Esophagus mucosa (tissue), 1 donor: ENCODE results near the gene CARMIL3. TPM values are rescaled to one million over a fixed set of nuclear protein-coding genes. Genes with fewer than 3 reads are reported as not detected.
"Not testable (repeated sequence)": the region's sequence is repeated elsewhere in the genome, so short reads cannot be mapped to it uniquely, and the experiment has no call there.

Experiments
- ATAC-seq: fragments of 200-7000 bp; cut with Tn5 transposase; one replicate; pipeline ENCODE4 v1.9.1; 2020
- total RNA-seq: library from RNA; stranded (reverse); gene quantifications from one replicate; pipeline ENCODE4 v1.2.4, GENCODE V29; 2023
- donor health status: DM: yes; HTN: yes; CAD: no.

The CARMIL3 gene
- total RNA-seq, 1 donor from 2014 or later: 0.48 TPM

DNA sequence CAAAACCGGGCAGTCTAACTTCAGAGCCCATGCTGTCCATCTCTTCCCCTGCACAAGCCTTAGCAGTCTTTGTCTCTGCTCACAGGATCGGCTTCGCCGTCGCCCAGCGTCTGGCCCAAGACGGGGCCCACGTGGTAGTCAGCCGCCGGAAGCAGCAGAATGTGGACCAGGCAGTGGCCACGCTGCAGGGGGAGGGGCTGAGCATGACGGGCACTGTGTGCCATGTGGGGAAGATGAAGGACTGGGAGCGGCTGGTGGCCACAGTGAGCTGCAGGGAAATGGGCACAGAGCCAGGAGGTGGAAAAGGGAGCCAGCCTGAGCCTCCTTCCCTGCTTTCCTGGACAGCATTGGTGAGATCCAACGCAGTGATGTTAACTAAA is 14.2 kb upstream of the CARMIL3 start:
- no peak for ATAC-seq

DNA sequence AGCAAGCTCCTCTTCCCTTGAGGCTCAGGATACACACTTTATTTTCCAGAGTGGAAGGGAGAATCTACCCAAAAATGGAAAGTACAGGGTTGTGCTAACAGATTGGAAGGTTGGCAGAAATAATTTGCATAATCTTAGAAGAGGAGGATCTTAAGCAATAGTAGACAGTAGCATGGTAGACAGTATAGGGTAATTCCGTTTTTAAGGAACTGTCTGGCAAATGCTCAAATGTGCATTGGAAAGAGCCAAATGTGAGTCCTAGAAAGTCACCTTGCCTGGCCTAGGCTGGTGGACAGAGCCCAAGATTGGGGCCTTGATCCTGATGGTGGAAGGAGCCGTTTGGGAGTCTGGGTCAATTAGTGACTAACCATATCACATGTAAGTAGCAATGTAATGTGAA is 13.1 kb upstream of the CARMIL3 start:
- no peak for ATAC-seq

DNA sequence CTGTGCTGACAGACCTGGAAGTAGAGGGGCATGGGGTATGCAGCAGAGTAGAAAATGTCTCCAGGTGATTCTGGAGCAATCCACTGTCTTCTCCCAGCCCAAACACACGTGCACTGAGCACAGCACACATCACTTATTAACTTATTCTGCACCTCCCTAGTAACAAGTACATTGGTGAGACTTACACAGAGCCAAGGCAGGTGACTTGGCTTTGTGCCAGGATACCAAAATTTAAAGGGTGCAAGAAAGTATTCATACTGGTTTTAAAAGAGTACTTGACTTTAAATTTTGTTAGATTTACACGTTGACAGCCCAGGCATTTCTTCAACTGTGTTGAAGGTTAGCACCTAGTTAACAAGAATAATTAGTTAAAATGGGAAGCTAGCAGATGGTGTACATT is 11.1 kb upstream of the CARMIL3 start:
- no peak for ATAC-seq

DNA sequence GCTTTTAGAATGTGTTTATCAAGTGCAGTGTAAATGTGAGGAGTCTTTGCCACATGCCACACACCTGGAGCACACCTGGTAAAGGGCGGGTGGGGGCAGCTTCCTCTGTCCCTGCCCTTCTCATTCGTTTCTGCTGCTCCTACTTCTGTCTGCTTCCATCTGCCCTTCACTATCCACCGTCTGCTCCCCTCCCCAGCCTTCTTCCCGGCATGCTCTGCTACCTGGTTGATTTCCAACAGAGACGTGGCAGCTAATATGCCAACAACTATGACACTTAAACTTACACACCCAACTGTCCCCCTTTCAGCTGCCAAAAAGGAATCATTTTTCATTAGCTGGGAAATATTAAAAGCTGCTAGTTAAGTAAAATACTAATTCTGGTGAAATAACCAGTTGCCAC is 9.1 kb upstream of the CARMIL3 start:
- no peak for ATAC-seq

DNA sequence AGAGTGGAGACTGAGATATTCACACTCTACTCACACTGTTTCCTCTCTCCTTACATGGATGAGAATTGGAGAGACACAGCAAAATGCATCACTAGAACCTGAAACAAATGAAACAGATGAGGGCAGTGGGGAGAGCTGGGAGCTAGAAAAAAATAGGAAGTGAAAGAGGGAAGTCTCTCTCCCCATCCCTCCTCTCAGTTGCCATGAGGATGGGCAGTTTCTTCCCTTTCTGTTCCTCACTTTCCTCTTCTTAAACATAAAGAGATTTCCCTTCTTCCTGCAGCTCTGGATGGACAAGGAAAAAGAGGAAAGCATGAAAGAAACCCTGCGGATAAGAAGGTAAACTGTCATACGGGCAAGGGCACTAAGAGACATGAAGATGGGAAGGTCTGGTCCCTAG is 2.8 kb upstream of the CARMIL3 start:
- ATAC-seq: not testable (repeated sequence)

DNA sequence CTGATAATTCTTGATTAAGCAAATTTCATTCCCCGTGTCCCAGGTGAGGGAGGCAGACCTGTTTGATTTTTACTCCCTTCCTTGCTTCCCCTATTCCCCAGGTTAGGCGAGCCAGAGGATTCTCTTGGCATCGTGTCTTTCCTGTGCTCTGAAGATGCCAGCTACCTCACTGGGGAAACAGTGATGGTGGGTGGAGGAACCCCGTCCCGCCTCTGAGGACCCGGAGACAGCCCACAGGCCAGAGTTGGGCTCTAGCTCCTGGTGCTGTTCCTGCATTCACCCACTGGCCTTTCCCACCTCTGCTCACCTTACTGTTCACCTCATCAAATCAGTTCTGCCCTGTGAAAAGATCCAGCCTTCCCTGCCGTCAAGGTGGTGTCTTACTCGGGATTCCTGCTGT is 1.1 kb upstream of the CARMIL3 start:
- ATAC-seq: not testable (repeated sequence)

DNA sequence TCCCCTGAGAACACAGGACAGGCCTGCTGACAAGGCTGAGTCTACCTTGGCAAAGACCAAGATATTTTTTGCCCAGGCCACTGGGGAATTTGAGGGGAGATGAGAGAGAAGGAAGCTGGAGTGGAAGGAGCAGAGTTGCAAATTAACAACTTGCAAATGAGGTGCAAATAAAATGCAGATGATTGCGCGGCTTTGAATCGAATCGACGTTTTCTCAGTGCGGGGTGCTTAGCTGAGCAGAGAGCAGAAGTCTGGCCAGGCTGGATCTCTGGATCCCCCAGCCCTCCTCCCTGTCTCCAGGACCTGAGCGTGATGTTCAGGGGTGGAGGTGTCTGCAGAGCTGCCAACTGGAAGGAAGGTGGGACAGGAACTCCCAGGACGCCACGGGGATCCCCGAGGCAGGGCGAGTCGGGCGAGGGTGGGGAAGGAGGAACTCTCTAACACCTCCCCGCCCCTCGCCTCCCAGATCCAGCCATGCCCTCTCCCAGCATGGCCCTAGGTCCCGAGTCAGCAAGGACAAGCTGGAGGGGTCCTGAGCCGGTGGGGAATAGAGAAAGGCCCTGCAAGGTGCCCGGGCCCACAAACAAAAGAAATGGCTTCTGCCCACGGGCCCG is 527 bp upstream of the CARMIL3 start:
- ATAC-seq: no peak

DNA sequence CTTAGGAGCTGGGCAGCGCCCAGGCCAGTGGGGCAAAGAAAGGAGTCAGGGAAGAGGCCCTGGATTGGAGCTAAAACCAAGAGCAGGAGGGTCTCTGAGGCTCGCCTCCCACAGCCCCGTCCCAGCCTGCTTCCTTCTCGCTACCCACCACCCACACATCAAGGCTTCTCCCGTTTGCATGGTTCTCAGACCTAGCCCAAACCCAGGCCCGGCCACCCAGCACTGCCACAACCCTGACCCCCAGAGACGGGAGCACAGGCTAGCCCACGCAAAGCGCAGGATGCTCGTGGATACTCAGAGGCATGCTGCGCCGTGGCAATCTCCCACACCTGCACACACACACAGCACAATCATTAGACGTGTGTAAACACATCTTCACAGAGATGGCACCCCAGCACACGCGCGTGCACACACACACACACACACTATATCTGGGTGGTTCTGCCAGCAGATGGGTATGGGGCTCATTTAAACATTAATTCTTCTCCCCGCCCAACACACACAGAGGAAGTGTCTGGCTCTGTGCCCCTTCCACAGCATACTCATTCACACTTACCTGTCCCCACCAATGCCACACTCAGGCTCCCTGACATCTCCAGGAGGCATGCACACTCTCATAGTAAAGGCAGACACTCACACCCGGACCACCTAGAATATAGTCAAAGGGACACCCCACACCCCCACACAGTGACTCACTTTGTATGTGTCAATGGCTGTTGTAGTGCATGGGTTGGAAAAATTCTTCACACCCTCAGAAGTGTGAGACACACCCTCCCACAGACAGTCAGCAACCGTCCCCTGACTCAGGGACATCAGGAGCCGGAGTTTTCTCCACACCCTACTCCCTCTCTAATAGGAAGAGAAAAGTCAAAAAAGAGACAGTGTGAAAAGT is 1.1 kb downstream of the CARMIL3 start:
- peak; percentile 62 for ATAC-seq

DNA sequence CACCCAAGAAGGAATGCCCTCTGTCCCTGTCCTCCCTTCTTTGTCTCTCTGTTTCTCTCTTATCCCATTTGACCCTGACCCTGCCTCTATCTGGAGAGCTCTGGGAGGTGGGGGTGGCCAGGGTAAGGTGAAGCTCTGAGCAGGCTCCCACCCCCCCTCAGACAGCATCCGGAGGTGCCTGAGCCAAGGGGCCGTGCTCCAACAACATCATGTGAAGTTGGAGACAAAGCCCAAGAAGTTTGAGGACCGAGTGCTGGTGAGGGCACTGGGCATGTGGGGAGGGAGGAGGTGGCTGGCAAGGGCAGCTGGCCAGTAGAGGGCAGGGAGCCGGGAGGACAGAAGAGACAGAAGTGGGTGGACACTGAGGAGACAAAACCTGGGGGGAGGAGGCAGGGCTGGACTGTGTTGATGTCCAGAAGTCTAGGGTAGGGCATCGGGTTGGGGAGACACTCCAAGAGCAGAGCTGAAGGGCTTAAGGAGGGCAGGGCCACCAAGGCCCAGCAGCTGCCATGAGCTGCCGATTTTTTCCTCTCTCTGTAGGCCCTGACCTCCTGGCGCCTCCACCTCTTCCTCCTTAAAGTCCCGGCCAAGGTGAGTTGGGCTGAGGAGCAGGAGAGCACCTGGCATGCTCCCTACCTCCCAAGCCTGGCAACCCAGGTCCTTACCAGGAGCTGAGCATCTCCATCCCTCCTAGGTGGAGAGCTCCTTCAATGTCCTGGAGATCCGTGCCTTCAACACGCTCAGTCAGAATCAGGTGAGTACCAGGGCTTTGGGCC is 1.9 kb downstream of the CARMIL3 start:
- no peak for ATAC-seq

DNA sequence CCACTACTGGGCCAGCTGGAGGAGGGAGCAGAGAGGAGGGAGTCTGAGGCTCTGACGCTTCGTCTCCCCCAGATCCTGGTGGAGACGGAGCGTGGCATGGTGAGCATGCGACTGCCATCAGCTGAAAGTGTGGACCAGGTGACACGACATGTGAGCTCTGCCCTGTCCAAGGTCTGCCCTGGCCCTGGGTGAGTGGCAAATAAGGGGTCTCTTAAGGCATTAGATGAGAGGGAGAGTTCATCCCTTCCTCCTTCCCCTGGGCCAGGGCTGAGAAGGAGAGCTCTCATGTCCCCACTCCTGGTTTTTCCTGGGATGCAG is 2.5 kb downstream of the CARMIL3 start:
- ATAC-seq: no peak

DNA sequence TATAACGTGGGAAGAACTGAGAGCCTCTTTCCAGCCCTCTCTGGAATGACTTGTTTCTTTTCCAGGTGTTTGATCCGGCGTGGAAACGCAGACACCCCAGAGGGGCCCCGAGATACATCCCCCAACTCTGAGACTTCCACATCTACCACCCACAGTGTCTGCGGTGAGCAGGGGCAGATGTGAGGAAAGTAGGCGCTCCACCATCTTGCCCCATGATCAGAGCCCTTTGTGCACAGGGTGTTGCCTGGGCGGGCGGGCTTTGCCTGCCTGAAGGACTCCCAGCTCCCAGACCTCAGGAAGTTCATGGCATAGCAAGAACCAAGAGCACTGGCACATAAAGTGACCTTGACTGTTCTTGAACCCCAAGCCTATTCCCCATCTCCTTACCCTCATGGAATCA is 2.8 kb downstream of the CARMIL3 start:
- ATAC-seq: no peak

DNA sequence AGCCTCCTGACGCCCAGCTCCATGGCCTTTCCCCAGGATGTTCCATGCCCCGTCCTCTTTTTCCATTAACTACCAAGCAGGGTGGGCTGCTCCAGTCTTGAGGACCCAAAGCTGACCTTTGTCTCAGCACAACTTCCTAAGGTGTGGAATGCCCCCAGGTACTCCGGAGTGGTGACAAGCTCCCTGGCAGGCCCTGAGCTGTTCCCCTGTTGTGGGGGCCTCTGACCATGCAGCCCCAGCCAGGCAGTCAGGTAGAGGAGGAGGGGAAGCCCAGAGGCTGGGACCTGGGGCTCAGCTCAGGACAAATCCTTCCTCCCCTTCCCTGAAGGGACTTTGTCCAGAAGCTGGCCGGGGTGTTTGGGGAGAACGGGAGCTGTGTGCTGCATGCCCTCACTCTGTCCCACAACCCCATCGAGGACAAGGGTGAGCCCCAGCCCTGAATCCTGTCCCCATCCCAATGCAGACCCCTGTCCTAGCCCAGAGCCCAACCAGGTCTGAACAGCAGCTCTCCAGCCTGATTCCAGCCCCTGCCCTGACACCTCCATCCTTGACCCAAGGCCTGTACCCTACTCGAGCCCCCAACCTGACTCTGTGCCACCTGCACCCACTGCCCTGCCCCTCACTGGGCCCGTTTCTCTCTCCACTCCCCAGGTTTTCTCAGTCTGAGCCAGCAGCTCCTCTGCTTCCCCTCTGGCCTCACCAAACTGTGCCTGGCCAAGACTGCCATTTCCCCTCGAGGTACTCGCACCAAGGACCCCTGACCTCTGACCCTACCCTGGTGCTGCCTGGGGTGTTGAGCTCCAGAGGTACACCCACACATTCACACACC is 4.4 kb downstream of the CARMIL3 start:
- no peak for ATAC-seq

DNA sequence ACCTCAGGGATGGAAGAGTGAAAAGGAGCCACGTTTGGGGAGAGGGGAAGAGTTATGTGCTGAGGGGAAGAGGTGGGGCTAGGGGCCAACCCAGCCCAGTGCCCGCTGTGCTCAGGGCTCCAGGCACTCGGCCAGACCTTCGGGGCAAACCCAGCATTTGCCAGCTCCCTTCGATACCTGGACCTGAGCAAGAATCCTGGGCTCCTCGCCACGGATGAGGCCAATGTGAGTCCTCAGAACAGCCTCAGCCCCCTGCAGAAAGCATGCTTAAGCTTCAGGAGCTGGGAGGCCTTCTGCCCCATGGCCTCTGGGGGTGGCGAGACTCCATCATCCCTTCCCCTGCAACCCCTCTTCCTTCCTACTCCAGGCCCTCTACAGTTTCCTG is 5.0 kb downstream of the CARMIL3 start:
- ATAC-seq: no peak

DNA sequence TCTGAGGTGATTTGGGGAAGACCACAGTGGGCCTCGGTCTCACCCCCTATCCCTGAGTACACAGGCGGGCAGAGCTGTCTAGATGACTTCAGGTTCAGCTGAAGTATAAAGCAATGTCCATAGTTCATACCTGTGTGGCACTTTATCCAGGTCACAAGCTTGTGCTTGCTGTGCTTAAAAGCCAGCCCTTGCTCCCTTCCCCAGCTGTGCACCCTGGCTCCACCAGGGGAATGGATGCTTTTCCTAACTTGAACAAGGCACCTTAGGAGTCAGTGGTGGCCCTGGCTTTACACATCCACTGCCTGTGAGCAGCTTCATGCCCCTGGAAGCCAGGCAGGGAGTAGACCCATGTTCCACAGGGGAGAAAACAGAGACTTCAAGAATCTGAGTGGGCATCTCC is 5.5 kb downstream of the CARMIL3 start:
- ATAC-seq: no peak

DNA sequence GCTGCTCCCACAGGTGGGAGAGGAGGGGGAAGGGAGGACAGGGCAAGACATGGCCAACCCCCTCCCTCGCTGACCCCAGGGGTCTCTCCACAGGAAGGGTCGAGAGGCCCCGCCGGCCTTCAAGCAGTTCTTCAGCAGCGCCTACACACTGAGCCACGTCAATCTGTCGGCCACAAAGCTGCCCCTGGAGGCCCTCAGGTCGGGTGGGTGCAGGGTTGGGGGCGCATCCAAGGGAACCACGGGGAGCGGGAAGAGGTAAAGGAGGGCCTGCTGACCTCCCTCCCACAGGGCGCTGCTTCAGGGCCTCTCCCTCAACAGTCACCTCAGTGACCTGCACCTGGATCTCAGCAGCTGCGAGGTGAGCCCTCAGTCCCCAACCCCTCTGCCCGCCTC is 6.1 kb downstream of the CARMIL3 start:
- ATAC-seq: no peak

DNA sequence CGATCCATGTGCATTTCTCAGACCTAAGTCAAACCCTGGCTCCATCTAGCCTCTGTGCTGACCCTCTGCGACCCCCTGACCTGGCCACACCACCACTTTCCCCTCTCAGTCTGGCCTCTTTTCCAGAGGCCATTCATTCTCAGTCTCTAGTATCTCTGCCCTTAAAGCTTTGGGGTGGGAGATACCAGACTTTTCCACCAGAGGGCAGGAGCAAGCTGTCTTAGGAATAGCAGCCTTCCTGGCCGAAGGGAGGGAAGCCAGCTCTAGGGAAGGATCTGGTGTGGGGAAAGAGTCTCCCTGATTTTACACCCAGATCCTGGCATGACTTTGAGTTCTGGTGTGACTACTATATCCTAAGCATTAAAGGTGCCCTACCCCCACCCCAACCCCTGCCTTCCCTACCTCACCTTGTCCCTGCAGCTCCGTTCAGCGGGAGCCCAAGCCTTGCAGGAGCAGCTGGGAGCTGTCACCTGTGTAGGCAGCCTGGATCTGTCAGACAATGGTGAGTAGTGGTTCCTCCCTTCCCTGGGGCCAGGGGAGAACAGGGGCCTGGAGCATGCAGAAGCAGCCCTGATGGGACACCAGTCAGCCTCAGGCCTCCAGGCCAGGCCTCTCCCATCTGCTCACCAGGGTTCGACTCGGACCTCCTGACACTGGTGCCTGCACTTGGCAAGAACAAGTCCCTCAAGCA is 6.6 kb downstream of the CARMIL3 start:
- ATAC-seq: peak; percentile 66

DNA sequence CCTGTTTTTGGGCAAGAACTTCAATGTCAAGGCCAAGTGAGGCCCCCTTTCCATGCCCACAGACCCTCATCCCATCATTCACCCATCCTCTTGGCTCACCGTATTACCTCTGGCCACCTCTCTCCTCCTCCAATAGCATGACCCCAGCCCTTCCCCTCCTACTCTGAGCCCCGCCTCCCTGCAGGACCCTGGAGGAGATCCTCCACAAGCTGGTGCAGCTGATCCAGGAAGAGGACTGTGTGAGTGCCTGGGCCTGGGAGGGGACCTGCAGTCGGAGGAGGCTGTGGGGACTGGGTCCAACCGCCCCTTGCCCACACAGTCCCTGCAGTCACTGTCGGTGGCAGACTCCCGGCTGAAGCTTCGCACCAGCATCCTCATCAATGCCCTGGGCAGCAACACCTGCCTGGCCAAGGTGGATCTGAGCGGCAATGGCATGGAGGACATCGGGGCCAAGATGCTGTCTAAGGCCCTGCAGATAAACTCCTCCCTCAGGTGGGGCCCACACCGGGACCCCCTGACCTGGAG is 7.2 kb downstream of the CARMIL3 start:
- ATAC-seq: no peak

DNA sequence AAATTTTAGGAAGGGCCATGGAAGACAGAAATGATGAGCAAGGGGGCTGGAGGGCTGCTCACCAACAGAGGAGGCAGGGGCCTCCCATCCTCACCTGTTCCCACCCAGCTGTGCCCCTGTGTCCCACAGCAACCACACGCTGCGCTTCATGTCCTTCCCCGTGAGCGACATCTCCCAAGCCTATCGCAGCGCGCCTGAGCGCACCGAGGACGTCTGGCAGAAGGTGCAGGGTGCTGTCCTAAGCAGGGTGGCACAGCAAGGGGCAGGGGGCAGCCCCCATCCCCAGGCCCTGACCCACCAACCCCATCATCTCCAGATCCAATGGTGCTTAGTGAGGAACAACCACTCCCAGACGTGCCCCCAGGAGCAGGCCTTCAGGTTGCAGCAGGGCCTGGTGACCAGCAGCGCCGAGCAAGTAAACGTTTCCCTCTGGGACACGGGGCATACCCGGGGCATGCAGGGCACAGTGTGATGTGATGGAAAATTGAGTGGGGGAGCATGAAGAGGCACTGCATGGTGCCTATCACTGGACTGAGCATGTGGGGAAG is 8.1 kb downstream of the CARMIL3 start:
- no peak for ATAC-seq

DNA sequence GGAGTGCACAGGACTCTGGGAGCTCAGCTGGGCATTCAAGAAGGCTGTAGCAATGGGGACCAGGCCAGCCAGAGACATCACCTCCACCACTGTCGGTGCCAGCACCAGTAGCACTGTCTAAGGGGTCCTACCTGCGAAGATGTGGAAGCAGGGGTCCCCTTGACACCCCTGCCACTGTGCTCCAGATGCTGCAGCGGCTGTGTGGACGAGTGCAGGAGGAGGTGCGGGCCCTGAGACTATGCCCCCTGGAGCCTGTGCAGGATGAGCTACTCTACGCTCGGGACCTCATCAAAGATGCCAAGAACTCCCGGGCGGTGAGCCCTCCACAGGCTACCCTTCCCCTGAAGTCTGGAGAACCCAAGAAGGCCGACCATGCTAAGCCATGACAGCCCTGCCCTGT is 8.6 kb downstream of the CARMIL3 start:
- ATAC-seq: no peak

DNA sequence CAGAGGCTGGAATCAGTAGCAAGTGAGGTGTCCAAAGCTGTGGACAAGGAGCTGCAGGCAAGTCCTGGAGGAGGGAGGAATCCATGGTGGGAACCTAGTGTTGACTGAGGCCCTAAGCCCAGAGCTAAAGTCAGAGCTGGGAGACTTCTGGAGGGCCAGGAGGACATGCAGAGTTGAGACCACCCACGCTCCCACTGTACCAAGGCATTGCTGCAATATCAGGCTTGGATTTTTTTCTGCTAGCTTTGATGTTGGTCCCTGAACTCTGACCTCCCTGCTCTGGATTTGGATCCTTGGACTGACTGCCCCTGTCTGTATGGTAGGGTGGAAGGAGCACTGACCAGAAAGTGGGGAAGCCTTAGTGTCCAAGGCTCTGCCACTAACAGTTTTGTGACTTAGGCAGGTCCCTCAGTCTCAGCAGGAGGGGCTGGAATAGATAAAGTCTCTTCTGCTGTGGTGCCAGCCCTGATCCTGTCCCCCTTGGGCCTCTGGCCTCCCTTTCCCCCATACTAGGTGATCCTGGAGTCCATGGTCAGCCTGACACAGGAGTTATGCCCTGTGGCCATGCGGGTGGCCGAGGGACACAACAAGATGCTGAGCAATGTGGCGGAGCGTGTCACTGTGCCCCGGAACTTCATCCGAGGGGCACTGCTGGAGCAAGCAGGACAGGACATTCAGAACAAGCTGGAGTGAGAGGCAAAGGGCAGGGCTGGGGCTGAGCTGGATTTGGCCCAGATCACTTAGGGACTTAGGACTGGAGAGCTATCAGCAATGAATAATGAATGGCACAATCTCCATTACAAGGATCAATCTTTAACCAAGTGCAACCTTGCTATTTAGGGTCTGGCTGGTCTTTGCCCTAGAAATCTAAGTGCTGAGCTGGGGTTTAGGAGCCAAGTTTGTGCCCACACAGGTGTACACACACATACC is 9.4 kb downstream of the CARMIL3 start:
- ATAC-seq: no peak
